SK-N-MC (cell line): ENCODE measurements around the gene NECAB2.

Source experiments
- EZH2 ChIP-seq: fragments of 200-600 bp; sonication (generic); IDR thresholded peaks from one replicate; pipeline ENCODE4 v1.6.1; 2017; ENCODE audit warnings: antibody characterized with exemption
- FOXP2 ChIP-seq: optimal IDR thresholded peaks from 2 replicates; pipeline ENCODE3; 2011; ENCODE audit warnings: mild to moderate bottlenecking, moderate library complexity; ENCODE audit not compliant: insufficient read depth; ENCODE audit errors: extremely low read length, control extremely low read depth
- POLR2AphosphoS5 ChIP-seq: IDR thresholded peaks from 2 replicates; pipeline ENCODE4 v1.6.1; 2012; ENCODE audit warnings: mild to moderate bottlenecking, low read depth, low read length, borderline replicate concordance

DNA sequence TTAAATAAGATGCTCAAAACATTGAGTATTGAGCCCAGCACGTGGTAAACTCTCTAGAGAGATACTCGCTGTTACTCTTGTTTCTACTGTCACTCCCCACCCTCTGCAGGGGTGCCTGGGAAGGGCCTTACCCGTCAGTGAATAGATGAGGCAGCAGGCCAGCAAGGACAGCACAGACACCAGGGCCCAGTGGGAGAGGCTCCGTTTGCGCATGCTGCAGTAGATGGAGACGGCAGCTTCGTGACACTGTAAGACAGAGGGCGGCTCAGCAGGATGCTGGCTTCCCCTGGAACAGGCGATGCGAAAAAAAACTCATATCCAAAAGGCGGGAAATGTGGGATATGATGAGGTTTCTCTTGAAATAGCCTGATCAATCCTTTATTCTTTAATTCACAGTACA is 54.6 kb downstream of the NECAB2 start:
- TF ChIP-seq POLR2AphosphoS5 (no peak), EZH2 (no peak), FOXP2 (no peak)
